DOHH2 (cell line): ENCODE results near the gene APMAP.
A peak's percentile ranks its signal among the peaks of the same experiment; 100 is the strongest.

Experiments used
- H3F3A ChIP-seq: fragments of 200-600 bp; sonication (generic), shearing (Covaris generic); 2 replicates; pipeline ENCODE4 v1.6.0; 2016; ENCODE audit warnings: antibody characterized with exemption, mild to moderate bottlenecking; ENCODE audit not compliant: control insufficient read depth, insufficient read depth
- H3K27ac ChIP-seq: fragments of 200-600 bp; sonication (generic); 2 replicates; pipeline ENCODE4 v1.5.1; 2014; ENCODE audit warnings: low read depth, mild to moderate bottlenecking, low read length, moderate library complexity
- H3K27me3 ChIP-seq: fragments of 200-600 bp; sonication (generic); 2 replicates; pipeline ENCODE4 v1.6.1; 2014; ENCODE audit warnings: mild to moderate bottlenecking, low read length, mixed read lengths; ENCODE audit not compliant: control insufficient read depth
- H3K36me3 ChIP-seq: fragments of 200-600 bp; sonication (generic); 2 replicates; pipeline ENCODE4 v1.6.1; 2014; ENCODE audit warnings: mild to moderate bottlenecking, low read length, moderate library complexity, mixed read lengths; ENCODE audit not compliant: control insufficient read depth
- H3K4me1 ChIP-seq: fragments of 200-600 bp; sonication (generic); 2 replicates; pipeline ENCODE4 v1.6.1; 2014; ENCODE audit warnings: mild to moderate bottlenecking, low read length, mixed read lengths; ENCODE audit not compliant: control insufficient read depth
- H3K4me2 ChIP-seq: fragments of 200-600 bp; sonication (generic); 2 replicates; pipeline ENCODE4 v1.6.0; 2014; ENCODE audit warnings: mild to moderate bottlenecking, low read length, moderate library complexity
- H3K4me3 ChIP-seq: fragments of 200-600 bp; sonication (generic); 2 replicates; pipeline ENCODE4 v1.5.1; 2014; ENCODE audit warnings: mild to moderate bottlenecking, low read length, mixed read lengths
- H3K79me2 ChIP-seq: fragments of 200-600 bp; sonication (generic); 2 replicates; pipeline ENCODE4 v1.6.1; 2014; ENCODE audit warnings: mild to moderate bottlenecking, low read length, mixed read lengths; ENCODE audit not compliant: control insufficient read depth
- H3K9me2 ChIP-seq: fragments of 200-600 bp; sonication (generic); replicated peaks from 2 replicates; pipeline ENCODE4 v1.6.1; 2014; ENCODE audit warnings: mild to moderate bottlenecking, low read length, mixed read lengths; ENCODE audit not compliant: control insufficient read depth
- H3K9me3 ChIP-seq: fragments of 200-600 bp; sonication (generic); 2 replicates; pipeline ENCODE4 v1.6.1; 2014; ENCODE audit warnings: antibody characterized with exemption, low read length, mixed read lengths; ENCODE audit not compliant: control insufficient read depth, insufficient read depth
- H4K20me1 ChIP-seq: fragments of 200-600 bp; sonication (generic); 2 replicates; pipeline ENCODE4 v1.6.0; 2014; ENCODE audit warnings: low read depth, mild to moderate bottlenecking, antibody characterized with exemption, low read length, moderate library complexity; ENCODE audit not compliant: control insufficient read depth, insufficient read depth
- CTCF ChIP-seq: fragments of 200-600 bp; sonication (generic); IDR thresholded peaks from one replicate; pipeline ENCODE4 v1.5.1; 2014; ENCODE audit warnings: antibody characterized with exemption, mild to moderate bottlenecking, low read depth, low read length; ENCODE audit not compliant: poor library complexity, severe bottlenecking
- EZH2phosphoT487 ChIP-seq: fragments of 200-600 bp; sonication (generic); IDR thresholded peaks from 2 replicates; pipeline ENCODE4 v1.6.1; 2017; ENCODE audit warnings: borderline replicate concordance, mild to moderate bottlenecking, antibody characterized with exemption, low read length, moderate library complexity, mixed read lengths

APMAP gene

GRCh38 chr20:24992487-24993205, at the start of gene APMAP:
Gene APMAP (minus strand): TSS chr20:24992751. CDS start chr20:24992688, 63 bp downstream.
- peak within 1 kb of the TSS; percentile 68 for H3K27ac ChIP-seq
- no peaks in the 10 kb centered on the region for H3F3A ChIP-seq
- no peaks in the 10 kb centered on the region for H3K9me2 ChIP-seq
- H4K20me1 ChIP-seq, result peaks cover 6% of the 10 kb centered on the region; the same call in 1 of the 2 replicates
- peak within 1 kb of the TSS; percentile 98 for H3K4me3 ChIP-seq
- no peaks in the 10 kb centered on the region for H3K9me3 ChIP-seq
- H3K27me3 ChIP-seq, result peaks cover 18% of the 10 kb centered on the region
- H3K4me2 ChIP-seq, result peak within 1 kb of the TSS; percentile 99
- peaks cover 48% of the 10 kb centered on the region for H3K79me2 ChIP-seq
- peaks cover 13% of the 10 kb centered on the region for H3K36me3 ChIP-seq
- no peak for TF ChIP-seq CTCF
- TF ChIP-seq EZH2phosphoT487, result no peak
- H3K4me1 ChIP-seq, result peaks cover 36% of the 10 kb centered on the region

GRCh38 chr20:25041813-25042530, 49.4 kb upstream of the APMAP start:
- H3K27ac ChIP-seq, result no peak overlapping the region
- no peaks in the 10 kb centered on the region for H3K9me2 ChIP-seq
- peak overlapping the region; percentile 70; the same call in 1 of the 2 replicates for H3K4me2 ChIP-seq
- H3K79me2 ChIP-seq, result no peaks in the 10 kb centered on the region
- TF ChIP-seq CTCF (no peak), EZH2phosphoT487 (no peak)
- no peaks in the 10 kb centered on the region for H3K36me3 ChIP-seq
- peak overlapping the region; percentile 47; the same call in 1 of the 2 replicates for H3K4me3 ChIP-seq
- no peaks in the 10 kb centered on the region for H3K9me3 ChIP-seq
- peaks cover 48% of the 10 kb centered on the region for H3K4me1 ChIP-seq
- H3K27me3 ChIP-seq, result peaks cover 17% of the 10 kb centered on the region
- H3F3A ChIP-seq, result 0 out of 2 replicates have a peak, but pooled peaks cover 2% of the 10 kb centered on the region
- H4K20me1 ChIP-seq, result no peaks in the 10 kb centered on the region

- TF ChIP-seq CTCF, result no peak
- TF ChIP-seq EZH2phosphoT487, result no peak
- no peaks in the 10 kb centered on the region for H3K36me3 ChIP-seq
- H3K4me2 ChIP-seq, result no peak overlapping the region
- H3K4me3 ChIP-seq, result no peak overlapping the region
- H3K9me3 ChIP-seq, result no peaks in the 10 kb centered on the region
- H3K27ac ChIP-seq, result no peak overlapping the region
- H3K4me1 ChIP-seq, result peaks cover 63% of the 10 kb centered on the region
- no peaks in the 10 kb centered on the region for H3K79me2 ChIP-seq
- peaks cover 9% of the 10 kb centered on the region for H3K27me3 ChIP-seq
- no peaks in the 10 kb centered on the region for H4K20me1 ChIP-seq
- peaks cover 8% of the 10 kb centered on the region; the same call in 1 of the 2 replicates for H3F3A ChIP-seq
- H3K9me2 ChIP-seq, result no peaks in the 10 kb centered on the region
Measured at GRCh38 chr20:25040438-25040831, 47.9 kb upstream of the APMAP start.
